RPMI7951 (cell line): ENCODE results near the gene CD163L1. TPM values are rescaled to one million over a fixed set of nuclear protein-coding genes. Genes with fewer than 3 reads are reported as not detected.
"Not testable (repeated sequence)": the region's sequence is repeated elsewhere in the genome, so short reads cannot be mapped to it uniquely, and the experiment has no call there.

ENCODE experiments used
- DNase-seq: peaks from one replicate; pipeline ENCODE4 v3.0.0-alpha.2; 2012; ENCODE audit warnings: low read depth
- total RNA-seq: library from RNA; depleted of rRNA; stranded (reverse); fragments of >200 nt; shearing (Covaris generic); gene quantifications from 2 replicates; pipeline ENCODE4 v1.2.3, GENCODE V29; 2014; rRNA removed

Gene CD163L1
- total RNA-seq, result 14.3 and 15.9 TPM in 2 replicates

- DNase-seq, result no peak
Observed at GRCh38 chr12:7444076-7444475, at the start of gene CD163L1. Gene CD163L1 (minus strand): TSS chr12:7444153. CDS start chr12:7444127, 26 bp downstream.

- DNase-seq, result no peak
Observed at GRCh38 chr12:7493006-7493405, 49.1 kb upstream of the CD163L1 start.

- DNase-seq, result no peak
Observed at GRCh38 chr12:7486512-7486911, 42.6 kb upstream of the CD163L1 start.

GRCh38 chr12:7485095-7485494 lies 41.1 kb upstream of the CD163L1 start:
- peak; percentile 29 for DNase-seq

GRCh38 chr12:7483343-7483742 lies 39.4 kb upstream of the CD163L1 start:
- DNase-seq, result peak; percentile 47

GRCh38 chr12:7479771-7480170 lies 35.8 kb upstream of the CD163L1 start:
- no peak for DNase-seq

GRCh38 chr12:7472060-7472459 lies 28.1 kb upstream of the CD163L1 start:
- no peak for DNase-seq

- peak; percentile 55 for DNase-seq
Observed at GRCh38 chr12:7460375-7461259, 16.7 kb upstream of the CD163L1 start.

- DNase-seq, result no peak
Observed at GRCh38 chr12:7459973-7460372, 16.0 kb upstream of the CD163L1 start.

GRCh38 chr12:7451756-7452155 lies 7.8 kb upstream of the CD163L1 start:
- DNase-seq, result no peak

- DNase-seq, result no peak
Observed at GRCh38 chr12:7450667-7451066, 6.7 kb upstream of the CD163L1 start.

GRCh38 chr12:7448099-7448498 lies 4.1 kb upstream of the CD163L1 start:
- DNase-seq, result no peak

- no peak for DNase-seq
Observed at GRCh38 chr12:7444537-7444936, 584 bp upstream of the CD163L1 start.

GRCh38 chr12:7441216-7441615 lies 2.7 kb downstream of the CD163L1 start:
- no peak for DNase-seq

- peak; percentile 88 for DNase-seq
Observed at GRCh38 chr12:7439579-7440505, 4.1 kb downstream of the CD163L1 start.

- peak; percentile 48 for DNase-seq
Observed at GRCh38 chr12:7438291-7438995, 5.5 kb downstream of the CD163L1 start.

GRCh38 chr12:7437494-7437893 lies 6.5 kb downstream of the CD163L1 start:
- DNase-seq, result not testable (repeated sequence)

- DNase-seq, result no peak
Observed at GRCh38 chr12:7434670-7435069, 9.3 kb downstream of the CD163L1 start.

- peak; percentile 90 for DNase-seq
Observed at GRCh38 chr12:7433276-7433822, 10.6 kb downstream of the CD163L1 start.

GRCh38 chr12:7431993-7432685 lies 11.8 kb downstream of the CD163L1 start:
- peak; percentile 59 for DNase-seq

- no peak for DNase-seq
Observed at GRCh38 chr12:7411343-7411742, 32.6 kb downstream of the CD163L1 start.
